Measurements from ENCODE around the gene TMEM156. TPM values are rescaled to one million over a fixed set of nuclear protein-coding genes. Genes with fewer than 3 reads are reported as not detected.

The TMEM156 gene
- total RNA-seq, 2 donors from 2014 or later: 0.77 TPM; not detected in 1

DNA sequence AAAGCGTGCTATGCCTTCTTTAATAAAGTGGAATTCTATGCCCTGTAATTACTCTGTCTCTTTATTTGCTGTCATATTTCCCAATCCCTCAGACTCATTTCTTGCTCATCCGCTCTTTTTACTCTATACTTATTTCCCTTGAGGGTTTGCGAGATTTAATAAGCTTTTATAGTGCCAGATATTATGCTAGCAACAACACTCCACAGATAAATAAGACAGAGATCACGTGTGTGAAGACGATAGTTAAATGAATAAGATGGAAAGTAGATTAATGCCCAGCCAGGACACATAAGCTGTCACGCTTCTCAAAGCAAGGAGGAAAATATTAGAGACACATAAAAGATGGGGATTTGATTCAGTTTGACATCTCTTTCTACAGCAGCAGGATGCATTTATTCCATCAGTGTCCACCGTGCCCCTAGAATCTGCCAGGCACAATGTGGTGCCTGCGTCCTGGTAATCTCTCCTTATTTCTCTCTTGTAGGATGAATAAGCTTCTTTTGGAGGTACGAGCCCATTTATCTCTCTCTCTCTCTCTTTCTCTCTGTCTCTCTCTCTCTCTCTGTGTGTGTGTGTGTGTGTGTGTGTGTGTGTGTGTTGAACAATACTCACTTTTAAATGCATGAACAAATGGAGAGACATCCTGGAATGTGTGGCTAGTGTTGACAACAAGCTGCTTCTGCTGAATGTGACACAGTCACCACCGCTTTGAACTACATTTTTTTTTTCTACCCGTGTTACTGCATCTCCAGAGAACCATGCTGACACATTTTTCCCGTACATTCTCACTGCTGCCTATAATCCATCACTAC is 48.2 kb downstream of the TMEM156 start:
- H3K27me3 ChIP-seq: no peaks in the 10 kb centered on the region
- TF ChIP-seq, protein P1, sequence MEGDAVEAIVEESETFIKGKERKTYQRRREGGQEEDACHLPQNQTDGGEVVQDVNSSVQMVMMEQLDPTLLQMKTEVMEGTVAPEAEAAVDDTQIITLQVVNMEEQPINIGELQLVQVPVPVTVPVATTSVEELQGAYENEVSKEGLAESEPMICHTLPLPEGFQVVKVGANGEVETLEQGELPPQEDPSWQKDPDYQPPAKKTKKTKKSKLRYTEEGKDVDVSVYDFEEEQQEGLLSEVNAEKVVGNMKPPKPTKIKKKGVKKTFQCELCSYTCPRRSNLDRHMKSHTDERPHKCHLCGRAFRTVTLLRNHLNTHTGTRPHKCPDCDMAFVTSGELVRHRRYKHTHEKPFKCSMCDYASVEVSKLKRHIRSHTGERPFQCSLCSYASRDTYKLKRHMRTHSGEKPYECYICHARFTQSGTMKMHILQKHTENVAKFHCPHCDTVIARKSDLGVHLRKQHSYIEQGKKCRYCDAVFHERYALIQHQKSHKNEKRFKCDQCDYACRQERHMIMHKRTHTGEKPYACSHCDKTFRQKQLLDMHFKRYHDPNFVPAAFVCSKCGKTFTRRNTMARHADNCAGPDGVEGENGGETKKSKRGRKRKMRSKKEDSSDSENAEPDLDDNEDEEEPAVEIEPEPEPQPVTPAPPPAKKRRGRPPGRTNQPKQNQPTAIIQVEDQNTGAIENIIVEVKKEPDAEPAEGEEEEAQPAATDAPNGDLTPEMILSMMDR (IDR thresholded peaks at IDR 0.05): no peak
- H3K9ac ChIP-seq (ENCODE audit: low read depth in 2 of 2, low read length in 2 of 2): no peak overlapping the region
- DNase-seq: no peak
- no peaks in the 10 kb centered on the region for H3K36me3 ChIP-seq
- H3K9me3 ChIP-seq: no peaks in the 10 kb centered on the region
- H3K4me1 ChIP-seq: no peaks in the 10 kb centered on the region
- H3K27ac ChIP-seq: no peak overlapping the region
- no peak overlapping the region for H3K4me3 ChIP-seq
- intact Hi-C loops (cut with DNase I): no loop called here

DNA sequence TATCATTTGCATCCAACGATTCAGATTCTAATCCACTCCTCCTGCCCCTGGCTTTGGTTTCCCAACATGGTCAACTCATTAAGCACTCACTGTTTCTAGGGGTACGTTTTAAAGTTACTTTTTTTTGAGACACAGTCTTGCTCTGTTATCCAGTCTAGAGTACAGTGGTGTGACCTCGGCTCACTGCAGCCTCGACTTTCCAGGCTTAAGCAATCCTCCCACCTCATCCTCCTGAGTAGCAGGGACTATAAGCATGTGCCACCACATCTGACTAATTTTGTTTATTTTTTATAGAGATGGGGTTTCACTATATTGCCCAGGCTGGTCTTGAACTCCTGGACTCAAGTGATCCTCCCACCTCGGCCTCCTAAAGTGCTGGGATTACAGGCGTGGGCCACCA is 48.9 kb downstream of the TMEM156 start:
- no peak overlapping the region for H3K9ac ChIP-seq (ENCODE audit: low read depth in 2 of 2, low read length in 2 of 2)
- H3K4me1 ChIP-seq: no peaks in the 10 kb centered on the region
- DNase-seq: no peak
- no peak overlapping the region for H3K27ac ChIP-seq
- intact Hi-C loops (cut with DNase I): no loop called here
- no peak overlapping the region for H3K4me3 ChIP-seq
- no peaks in the 10 kb centered on the region for H3K27me3 ChIP-seq
- H3K9me3 ChIP-seq: no peaks in the 10 kb centered on the region
- TF ChIP-seq, protein P1 (IDR thresholded peaks at IDR 0.05): no peak
- H3K36me3 ChIP-seq: no peaks in the 10 kb centered on the region

DNA sequence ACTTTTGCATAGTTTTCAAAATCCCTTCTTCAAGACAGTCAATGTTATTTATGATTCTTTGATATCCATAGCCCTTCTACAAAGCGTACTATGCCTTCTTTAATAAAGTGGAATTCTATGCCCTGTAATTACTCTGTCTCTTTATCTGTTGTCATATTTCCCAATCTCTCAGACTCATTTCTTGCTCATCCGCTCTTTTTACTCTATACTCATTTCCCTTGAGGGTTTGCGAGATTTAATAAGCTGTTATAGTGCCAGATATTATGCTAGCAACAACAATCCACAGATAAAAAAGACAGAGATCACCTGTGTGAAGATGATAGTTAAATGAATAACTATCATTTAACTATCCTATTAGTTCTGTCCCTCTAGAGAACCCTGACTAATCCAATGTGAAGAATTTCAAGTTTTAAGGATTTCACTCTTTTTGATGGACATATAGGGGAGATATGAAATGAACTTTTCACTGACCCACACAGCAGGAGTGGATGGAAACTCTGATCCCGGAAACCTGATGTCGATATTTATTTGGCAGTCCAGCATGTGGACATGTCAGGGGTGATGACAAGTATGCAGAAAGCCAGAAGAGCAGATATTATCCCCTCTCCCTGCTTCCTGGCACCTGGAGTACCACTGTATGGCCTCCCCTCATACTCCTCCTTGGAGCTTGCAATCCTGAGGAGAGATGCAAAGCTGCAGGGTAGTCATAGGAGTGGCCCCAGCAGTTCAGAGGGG is 49.7 kb downstream of the TMEM156 start:
- Histone ChIP-seq H3K4me3 (no peak overlapping the region), H3K9me3 (no peaks in the 10 kb centered on the region), H3K27me3 (no peaks in the 10 kb centered on the region), H3K4me1 (no peaks in the 10 kb centered on the region), H3K27ac (no peak overlapping the region), H3K9ac (ENCODE audit: low read depth in 2 of 2, low read length in 2 of 2) (no peak overlapping the region), H3K36me3 (no peaks in the 10 kb centered on the region)
- DNase-seq: no peak
- intact Hi-C loops (cut with DNase I): no loop called here
- TF ChIP-seq, protein P1 (IDR thresholded peaks at IDR 0.05): no peak

DNA sequence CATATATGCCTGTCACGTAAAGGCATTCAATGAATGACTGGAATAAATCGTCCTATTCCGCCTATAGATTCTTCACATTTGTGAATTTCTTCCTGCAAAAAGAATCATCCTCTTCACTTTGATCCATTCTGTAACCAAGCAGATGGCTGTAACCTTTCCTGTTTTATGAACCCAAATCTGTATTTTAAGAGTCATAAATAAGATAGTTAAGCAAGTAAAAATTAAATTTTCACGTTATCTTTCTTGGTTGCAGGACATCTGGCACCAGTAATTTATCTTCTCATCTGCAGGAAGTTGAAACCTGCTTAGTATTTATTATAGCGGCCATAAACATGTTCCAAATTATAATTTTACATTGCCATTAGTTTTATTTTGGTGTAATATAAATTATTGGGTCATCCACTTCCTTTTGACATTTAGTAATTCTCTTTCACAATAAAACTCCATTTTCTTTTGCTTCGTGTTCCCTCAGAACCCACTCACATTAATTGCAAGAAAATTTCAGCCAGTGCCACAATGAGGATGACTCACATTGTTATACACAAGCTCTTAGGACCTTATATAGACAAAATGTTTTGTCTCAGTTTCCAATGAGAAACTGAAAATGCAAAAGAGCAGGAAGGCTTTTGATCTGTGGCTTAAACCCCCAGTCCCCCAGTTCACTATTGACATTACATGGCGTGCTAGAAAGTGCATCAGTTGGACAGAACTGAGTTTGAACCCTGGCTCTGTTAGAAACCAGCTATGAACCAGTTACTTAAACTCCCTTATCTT is 51.1 kb downstream of the TMEM156 start:
- H3K4me1 ChIP-seq: no peaks in the 10 kb centered on the region
- no peak overlapping the region for H3K27ac ChIP-seq
- DNase-seq: no peak
- TF ChIP-seq, protein P1 (IDR thresholded peaks at IDR 0.05): no peak
- no peak overlapping the region for H3K9ac ChIP-seq (ENCODE audit: low read depth in 2 of 2, low read length in 2 of 2)
- H3K9me3 ChIP-seq: no peaks in the 10 kb centered on the region
- H3K4me3 ChIP-seq: no peak overlapping the region
- H3K27me3 ChIP-seq: no peaks in the 10 kb centered on the region
- no peaks in the 10 kb centered on the region for H3K36me3 ChIP-seq
- intact Hi-C loops (cut with DNase I): no loop called here

DNA sequence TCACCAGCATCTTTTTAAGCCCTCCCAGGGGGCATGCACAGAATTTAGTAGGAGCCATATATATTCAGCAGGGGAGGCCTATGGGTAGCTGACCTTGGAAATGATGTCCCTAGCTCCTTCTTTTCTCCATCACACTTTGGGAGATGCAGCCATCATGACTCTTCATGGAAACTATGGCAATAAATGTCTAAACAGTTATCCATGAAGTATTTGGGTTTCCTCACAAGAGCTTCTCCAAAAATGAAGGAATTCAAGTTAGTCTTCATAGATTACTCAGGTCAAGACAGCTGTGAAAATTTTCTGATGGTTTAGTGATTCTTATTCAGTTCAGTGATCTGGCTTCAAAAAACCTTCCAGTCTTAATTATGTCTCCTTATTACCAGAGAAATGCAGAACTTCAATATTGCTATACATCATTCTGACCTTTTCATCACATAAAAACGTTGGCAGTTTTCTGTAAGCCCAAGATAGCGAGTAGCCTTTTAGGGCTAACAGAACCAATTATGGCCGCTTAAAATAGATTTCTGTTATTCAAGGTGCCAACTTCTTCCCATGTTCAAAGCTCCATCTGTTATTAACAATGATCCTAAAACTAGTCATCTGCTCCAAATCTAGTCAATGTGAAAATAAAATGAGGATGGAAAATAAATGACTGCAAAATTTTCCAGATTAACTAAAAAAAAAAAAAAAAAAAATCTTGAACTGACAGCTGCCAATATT is 52.5 kb downstream of the TMEM156 start:
- intact Hi-C loops (cut with DNase I): no loop called here

More for the DNA sequence above, 52.5 kb downstream of the TMEM156 start:
- Histone ChIP-seq H3K9ac (ENCODE audit: low read depth in 2 of 2, low read length in 2 of 2) (no peak overlapping the region), H3K36me3 (no peaks in the 10 kb centered on the region), H3K9me3 (no peaks in the 10 kb centered on the region), H3K27ac (no peak overlapping the region), H3K4me3 (no peak overlapping the region), H3K27me3 (no peaks in the 10 kb centered on the region), H3K4me1 (no peaks in the 10 kb centered on the region)
- TF ChIP-seq, protein P1 (IDR thresholded peaks at IDR 0.05): no peak
- no peak for DNase-seq
